GM19023 (cell line): Measurements from ENCODE around the gene VPS4A.
"Not testable (repeated sequence)": the region's sequence is repeated elsewhere in the genome, so short reads cannot be mapped to it uniquely, and the experiment has no call there.

Experiments
- ATAC-seq: cut with Tn5 transposase; IDR thresholded peaks from one replicate; pipeline ENCODE4 v1.9.1; 2021; ENCODE audit warnings: mild to moderate bottlenecking, moderate library complexity; ENCODE audit not compliant: unreplicated experiment

VPS4A gene

DNA sequence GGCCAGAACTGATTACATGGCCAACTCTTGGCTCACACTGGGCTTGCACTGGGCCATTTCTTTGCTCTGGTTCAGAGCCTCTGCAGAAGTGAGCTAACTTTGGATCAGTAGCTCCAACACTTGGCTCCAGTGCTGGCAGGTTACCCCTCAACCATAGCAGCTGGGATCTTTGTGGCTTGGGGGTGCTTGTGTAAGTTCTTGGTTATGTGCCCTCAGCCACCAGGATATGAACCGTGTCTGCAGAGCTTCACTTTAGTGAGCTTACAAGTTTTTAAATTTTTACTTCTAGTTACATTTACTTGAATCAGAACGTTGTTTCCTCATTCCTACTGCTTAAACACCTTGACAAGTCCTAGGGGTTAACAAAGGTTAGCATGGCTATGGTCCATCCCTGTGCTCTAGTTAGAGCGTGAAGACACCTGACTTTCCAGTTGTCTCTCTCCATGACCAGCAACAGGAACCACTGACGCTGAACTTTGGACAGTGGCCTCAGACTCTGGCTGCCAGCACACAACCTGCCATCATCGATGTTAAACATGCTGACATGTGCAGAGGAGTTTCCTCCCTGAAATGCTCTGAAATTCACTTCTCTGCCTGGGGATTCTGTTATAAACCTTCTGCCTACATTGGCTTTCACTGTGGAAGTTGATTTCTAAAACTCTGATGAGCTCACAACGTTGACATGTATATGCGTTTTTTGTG is 15.2 kb downstream of the VPS4A start:
- no peak for ATAC-seq

DNA sequence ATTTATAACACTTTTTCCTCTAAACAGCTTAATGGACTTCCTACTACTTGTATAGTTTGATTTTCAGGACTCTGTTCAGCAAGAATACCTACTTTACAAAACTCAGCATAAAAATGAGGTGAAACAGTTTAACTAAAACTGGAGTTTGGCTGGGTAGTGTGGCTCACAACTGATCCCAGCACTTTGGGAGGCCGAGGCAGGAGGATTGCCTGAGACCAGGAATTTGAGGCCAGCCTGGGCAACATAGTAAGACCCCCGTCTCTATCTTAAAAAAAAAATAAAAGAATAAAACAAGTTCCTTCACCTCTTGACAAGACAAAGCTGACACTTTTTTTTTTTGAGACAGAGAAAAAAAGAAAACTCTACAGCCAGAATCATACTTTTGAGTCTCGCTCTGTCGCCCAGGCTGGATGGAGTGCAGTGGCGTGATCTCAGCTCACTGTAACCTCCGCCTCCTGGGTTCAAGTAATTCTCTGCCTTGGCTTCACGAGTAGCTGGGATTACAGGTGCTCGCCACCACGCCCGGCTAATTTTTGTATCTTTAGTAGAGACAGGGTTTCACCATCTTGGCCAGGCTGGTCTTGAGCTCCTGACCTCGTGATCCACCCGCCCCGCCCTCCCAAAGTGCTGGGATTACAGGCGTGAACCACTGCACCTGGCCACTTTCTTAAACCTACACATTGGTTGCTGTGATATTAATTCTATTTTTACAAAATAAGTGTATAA is 16.6 kb downstream of the VPS4A start:
- ATAC-seq = no peak

DNA sequence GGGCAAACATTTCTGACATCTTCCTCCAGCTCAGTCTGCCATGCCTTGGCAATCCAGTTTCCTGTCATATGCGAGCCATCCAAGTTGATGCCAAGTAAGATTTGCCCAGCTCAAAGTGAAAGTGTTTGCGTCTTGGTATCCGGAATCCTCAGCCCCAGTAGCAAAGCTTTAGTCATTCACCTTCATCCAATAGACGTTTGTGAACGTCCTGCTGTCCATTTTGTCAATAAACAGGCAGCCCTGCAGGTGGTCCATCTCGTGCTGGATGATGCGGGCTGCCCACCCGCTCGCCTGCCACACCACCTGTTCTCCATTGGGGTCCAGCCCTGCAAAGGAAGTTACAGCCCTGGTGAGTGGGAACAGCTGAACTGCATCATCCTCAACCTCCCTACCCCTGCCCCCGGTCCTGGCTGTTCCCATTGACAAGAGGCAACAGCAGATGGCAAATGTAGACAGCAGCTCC is 17.7 kb downstream of the VPS4A start:
- ATAC-seq = no peak

DNA sequence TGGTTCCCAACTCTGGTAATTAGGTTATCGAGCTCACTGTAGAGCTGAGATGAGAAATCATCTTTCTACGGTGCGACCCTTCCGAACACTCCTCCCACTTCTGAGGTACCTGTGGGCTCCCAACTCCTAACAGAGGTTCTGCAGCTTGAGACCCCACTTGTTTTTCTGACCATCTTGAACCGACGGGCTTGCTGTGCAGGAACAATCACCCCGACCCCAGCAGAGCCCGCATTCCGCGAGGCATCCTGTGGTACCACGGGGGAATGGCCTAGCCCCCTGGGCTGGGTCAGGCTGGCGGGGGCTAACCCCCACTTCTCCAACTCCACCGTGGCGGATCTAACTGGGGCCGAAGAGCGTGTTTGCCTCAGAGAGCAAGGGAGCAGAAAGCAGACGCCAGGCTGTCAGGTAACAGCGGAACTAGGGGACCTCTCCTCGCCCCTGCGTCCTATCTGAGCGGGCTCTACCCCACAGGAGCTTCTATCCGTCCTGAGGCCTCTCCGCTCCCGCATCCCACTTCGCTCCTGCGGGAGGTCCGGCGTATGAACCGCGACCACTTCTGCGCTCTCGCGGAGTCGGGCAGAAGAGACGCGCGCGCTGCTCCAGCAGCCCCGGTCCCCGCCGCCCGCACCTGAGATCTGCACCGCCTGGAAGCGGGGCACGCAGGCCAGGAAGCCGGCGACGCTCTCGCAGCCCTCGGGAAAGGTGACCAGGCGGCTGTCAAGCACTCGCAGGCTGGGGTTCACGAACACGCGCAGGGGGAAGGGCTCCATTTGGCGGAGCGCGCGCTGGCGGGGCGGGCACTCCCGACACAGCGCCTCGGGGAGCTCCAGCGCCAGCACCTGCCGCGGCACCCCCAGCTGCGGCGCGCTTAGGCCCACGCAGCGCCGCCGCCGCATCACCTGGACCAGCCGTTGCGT is 18.5 kb downstream of the VPS4A start:
- ATAC-seq = peak; percentile 39

DNA sequence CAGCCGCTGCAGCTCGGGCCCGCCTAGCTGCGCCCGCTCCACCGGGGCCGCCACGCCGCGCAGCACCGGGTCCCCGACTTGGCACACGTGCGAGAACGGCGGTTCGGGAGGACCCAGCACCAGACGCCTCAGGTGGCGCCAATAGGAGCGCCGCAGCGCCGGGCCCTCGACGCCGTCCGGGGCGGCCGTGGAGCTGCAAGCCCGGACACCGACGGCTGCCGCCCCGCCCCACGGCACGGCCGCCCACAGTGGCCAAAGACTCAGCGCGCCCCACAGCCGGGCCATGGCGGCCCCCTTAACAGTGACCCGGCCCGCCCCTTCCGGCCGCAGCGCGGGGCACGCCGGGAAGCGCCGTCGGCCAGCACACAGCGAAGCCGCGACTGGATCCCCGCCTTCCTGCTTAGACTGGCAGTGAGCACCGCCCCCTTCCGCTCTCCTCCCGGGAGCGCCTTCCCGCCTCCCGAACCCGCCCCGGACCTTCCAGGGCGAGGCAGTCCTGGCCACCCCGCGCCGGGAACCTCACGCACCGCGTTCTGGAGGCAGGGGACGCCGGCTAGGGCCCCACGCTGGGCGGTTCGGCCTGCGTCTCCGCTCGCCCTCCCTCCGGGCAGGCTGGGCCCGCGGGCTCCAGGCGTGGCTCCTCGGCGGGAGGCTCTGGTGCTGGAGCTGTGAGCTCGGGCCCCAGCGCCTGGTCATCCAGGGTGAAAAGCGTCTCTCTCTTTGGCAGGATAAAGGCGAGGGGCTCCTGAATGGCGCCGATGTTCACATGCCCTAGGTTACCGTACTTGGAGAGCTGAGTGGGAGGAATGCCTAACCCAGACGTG is 19.3 kb downstream of the VPS4A start, which contains the start of gene PDF:
PDF (minus strand) TSS at position 303 of the 824 bp plus-strand sequence; CDS start at position 285, 18 bp downstream.
- peak; percentile 93 for ATAC-seq

DNA sequence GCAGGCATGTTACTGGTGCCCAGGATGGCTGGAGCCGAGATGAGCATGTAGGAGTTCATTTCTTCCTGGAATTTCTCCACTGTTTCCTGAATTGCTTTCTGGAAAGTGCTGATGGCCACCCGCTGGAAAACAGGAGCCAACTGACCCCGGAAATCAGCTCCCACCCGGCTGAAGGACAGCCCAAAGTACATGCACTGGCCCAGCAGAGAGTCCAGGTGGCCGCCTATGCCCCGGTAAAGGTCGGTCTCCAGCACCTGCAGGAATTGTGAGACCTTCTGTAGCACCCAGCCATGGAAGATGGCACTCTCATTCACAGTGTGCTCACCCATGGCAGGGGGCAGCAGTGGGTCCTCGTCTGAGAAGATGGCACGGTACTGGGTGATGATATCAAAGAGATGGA is 23.5 kb downstream of the VPS4A start:
- ATAC-seq = no peak

DNA sequence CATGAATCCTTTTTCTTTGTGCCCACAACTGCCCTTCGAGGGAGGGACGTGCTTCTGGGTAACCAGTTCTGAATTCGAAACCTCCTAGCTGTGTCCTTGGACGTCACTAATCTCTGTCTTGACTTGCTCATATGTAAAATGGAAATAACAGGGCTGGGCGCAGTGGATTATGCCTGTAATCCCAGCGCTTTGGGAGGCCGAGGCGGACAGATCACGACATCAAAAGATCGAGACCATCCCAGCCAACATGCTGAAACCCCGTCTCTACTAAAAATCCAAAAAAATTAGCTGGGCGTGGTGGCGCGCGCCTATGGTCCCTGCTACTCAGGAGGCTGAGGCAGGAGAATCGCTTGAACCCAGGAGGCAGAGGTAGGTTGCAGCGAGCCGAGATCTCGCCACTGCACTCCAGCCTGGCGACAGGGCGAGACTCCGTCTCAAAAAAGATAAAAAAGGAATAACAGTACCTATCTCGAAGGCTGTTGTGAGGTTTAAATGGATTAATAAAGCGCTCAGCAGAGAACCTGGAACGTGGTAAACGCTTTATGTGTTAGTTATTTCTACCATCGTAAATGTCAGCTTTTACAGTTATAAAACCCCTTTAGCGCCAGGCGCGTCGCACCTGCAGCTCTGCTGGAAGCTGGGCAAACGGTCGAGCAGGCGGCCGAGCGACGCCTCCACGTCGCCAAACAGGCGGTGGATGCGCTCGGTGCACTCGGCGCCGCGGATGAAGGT is 27.6 kb downstream of the VPS4A start:
- no peak for ATAC-seq

DNA sequence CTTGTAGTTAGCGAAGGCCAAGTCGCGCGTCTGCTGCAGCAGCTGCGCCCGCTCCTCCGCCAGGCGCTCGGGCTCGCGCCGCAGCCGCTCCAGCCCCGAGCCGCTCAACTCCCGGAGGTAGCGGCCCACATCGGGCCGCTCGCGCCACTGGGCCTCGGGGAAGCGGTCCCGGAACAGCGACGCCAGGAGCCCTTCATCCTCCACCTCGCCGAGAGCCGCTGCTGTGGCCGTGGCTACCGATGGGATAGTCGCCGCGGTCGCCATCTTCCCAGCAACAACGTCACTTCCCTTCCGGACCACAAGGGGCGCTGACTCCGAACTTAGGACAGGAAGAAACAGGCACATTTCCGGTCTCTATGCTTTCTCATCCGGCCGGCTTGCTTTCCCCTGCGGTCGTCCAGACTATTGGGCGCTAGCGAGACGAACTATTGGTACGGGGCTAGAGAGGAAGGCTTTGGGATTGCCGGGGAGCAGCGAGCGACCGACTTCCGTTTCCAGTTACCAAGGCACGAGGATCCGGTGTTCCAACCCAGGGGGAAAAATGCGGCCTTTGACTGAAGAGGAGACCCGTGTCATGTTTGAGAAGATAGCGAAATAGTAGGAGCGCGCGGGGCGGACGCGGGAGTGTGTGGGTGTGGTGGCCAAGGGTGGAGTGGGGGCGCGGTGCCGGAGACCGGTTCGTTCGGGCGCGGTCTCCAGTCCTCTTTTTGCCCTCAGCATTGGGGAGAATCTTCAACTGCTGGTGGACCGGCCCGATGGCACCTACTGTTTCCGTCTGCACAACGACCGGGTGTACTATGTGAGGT is 28.3 kb downstream of the VPS4A start, which contains the start of the genes COG8 and NIP7:
COG8 (minus strand) TSS at position 276 of the 806 bp plus-strand sequence; CDS start at position 264, 12 bp downstream.
NIP7 (plus strand) TSS at position 484 of the 806 bp plus-strand sequence; CDS start at position 542, 58 bp downstream.
- ATAC-seq = peak; percentile 92

DNA sequence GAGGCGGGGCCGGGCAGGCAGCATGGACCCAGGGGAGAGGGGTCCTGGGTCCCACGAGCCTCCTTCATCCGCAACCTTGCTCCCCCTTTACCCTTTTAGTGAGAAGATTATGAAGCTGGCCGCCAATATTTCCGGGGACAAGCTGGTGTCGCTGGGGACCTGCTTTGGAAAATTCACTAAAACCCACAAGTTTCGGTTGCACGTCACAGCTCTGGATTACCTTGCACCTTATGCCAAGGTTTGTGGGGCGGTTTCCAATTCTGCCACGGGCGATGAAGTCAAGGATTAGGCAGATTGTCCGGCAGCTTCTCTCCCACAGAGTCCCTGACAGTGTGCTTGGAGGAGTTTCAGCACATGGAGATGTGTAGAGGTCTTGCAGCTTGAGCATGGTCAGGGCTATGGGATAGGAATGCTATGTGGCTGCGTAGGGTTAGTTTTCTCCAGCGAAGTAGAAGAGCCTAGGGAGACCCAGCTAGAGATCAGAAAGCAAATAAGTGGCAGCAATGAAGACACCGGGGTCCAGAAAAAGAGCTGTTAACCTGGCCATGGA is 29.0 kb downstream of the VPS4A start:
- no peak for ATAC-seq

DNA sequence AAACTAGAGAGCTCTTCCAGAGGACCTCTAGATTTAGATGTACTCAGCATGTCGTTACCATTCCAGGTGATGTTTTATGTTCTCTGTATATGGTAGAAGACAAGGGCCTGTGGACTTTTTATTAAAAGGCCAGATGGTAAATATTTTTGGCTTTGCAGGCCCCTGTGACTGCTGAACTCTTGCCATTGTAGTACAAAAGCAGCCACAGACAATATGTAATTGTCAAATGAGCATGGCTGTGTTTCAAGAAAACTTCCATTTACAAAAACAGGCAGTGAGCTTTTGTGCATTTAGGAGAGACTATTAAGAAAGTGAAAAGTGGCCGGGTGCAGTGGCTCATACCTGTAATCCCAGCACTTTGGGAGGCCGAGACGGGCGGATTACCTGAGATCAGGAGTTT is 33.0 kb downstream of the VPS4A start:
- no peak for ATAC-seq

DNA sequence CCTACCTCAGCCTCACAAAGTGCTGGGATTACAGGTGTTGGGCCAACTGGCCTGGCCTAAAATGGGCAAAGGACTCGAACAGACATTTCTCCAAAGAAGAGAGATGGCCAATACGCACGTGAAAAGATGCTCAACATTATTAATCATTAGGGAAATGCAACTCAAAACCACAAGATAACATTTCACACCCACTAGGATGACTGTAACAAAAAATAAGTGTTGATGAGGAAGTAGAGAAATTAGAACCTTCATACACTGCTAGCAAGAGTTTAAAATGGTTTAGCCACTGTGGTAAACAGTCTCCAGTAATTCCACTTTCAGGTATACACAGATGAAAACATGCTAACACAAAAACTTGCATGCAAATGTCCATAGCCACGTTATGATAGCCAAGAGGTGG is 34.8 kb downstream of the VPS4A start:
- no peak for ATAC-seq

DNA sequence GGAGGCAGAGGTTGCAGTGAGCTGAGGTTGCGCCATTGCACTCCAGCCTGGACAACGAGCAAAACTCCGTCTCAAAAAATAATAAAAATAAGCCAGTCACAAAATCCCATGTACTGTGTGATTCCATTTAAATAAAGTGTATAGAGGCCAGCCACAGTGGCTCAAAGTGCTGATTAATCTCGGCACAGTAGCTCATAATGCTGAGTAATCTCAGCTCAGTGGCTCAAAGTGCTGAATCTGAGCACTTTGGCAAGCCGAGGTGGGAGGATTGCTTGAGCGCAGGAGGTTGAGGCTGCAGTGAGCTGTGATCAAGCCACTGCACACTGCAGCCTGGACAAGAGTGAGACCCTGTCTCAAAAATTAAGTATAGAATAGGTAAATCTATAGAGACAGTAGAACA is 35.5 kb downstream of the VPS4A start:
- ATAC-seq = no peak

DNA sequence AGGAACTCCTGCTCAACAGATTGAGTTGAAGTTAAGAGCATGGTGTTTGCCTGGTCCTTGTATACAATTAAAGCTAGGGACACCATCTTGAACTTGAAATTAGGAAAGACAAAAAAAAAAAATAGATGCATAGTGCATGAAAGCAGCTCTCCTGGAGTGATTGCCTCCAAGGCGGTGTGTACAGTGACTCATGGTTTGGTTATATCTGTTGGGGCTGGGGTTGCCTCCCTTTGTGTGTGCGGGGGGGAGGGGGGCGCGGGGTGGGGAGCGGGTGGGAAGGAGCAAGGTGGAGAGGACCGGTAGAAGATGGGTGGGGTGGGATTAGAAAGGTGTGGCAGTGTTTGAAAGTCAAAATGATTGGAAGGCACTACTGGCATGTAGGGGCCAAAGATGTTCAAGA is 37.1 kb downstream of the VPS4A start:
- ATAC-seq = no peak

DNA sequence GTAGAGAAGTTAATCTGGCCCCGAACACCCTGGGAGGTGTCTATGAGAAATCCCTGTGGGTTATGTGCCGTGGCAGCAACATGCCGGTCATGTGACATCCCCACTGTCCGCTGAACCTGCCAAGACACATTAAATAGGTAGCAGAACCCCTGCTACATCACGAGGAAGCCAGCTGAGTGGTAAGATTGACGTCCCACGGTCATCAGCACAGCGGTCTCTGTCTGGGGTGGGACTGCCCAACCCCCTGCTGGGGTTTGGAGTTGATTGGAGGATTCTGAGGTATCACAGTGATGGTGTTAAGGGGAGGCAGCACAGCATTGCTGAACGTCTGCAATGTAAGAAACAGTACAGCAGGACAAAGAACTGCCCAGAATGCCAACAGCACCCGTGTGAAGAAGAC is 38.4 kb downstream of the VPS4A start:
- ATAC-seq = no peak

DNA sequence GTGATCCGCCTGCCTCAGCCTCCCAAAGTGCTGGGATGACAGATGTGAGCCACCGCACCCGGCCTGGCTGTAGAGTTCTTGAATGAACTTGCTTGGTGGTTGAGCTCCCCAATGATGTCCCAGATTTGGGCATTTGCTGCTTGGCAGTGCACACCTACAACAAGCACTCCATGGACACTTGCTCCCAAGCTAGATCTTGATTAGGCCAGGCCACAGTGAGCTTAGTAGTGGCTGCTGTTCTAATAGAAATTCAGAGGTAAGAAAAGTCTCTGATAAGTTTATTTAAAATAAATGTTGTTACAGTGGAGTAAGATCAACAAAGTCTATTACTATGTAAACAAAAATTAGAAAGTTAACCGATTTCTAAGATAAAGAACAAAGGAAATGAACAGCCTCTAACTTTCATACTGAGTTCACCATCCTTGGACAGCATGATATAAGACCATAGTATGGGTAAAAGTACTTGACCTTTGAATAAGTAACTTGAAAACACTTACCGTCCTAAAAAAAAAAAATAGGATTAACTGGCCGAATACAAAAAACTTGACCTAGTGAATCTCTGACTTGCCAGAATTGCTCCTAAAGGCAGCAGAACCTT is 39.5 kb downstream of the VPS4A start:
- no peak for ATAC-seq

DNA sequence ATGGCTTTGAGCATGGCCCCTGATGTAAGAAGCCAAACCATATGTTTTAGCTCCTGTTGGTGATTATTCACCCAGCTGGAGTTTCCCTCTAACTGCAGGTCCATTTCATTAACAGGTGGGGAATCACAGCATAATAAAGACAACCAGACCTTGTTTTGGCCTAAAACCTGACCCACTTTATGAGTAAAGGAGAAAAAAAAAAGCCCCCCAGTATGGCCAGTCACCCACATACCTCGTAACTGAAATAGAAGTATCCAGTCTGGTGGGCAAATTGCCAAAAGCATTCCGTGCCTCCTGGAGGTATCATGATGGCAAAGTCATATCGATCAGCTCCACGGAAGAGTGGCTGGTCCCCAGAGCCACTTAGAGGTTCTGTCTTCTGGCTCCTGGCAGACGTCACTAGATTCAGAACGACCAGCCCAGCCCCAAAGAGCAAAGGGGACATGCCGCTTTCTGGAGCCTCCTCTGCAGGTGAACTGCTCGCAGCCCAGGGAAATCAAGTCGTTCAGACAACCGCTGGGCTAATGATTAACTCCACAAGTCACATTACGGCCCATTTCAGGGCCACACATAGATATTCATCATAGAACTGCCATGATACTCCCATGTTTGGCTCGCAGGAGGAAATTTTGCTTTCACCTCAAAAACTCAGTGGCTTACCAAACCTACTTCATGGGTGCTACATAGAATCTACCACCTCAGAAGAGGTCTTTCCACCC is 40.3 kb downstream of the VPS4A start, which contains the start of gene TMED6:
TMED6 (minus strand) TSS at position 478 of the 719 bp plus-strand sequence; CDS start at position 445, 33 bp downstream.
- ATAC-seq = no peak

DNA sequence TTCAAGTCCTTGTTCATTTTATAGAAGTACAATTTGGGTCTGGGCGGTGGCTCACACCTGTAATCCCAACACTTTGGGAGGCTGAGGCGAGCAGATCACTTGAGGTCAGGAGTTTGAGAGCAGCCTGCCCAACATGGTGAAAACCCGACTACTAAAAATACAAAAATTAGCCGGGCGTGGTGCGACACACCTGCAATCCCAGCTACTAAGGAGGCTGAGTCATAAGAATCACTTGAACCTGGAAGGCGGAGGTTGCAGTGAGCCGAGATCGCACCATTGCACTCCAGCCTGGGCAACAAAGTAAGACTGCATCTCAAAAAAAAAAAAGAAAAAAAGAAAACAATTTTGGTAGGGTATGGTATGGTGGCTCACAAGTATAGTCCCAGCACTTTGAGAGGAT is 48.9 kb downstream of the VPS4A start:
- ATAC-seq = not testable (repeated sequence)
